GM19397 (cell line): ENCODE measurements around the gene FANCD2.
"Not testable (repeated sequence)": the region's sequence is repeated elsewhere in the genome, so short reads cannot be mapped to it uniquely, and the experiment has no call there.

Experiments
- ATAC-seq: cut with Tn5 transposase; IDR thresholded peaks from one replicate; pipeline ENCODE4 v1.9.1; 2021; ENCODE audit warnings: mild to moderate bottlenecking, moderate library complexity; ENCODE audit not compliant: unreplicated experiment

FANCD2 gene

DNA sequence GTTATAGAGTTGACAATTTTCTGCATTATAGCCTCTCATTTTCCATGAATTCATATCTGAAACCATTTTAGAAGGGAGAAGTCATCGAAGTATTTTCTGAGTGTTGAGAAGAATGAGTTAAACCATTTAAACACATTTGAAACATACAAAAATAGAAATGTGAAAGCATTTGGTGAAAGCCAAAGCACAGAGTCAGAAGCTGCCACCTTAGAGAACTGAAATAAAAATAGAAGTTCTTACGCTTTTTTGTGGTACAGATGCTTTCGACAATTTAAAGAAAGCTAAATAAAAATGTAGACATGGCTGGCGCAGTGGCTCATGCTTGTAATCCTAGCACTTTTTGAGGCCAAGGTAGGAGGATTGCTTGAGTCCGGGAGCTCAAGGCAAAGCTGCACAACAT lies 72.8 kb downstream of the FANCD2 start:
- no peak for ATAC-seq

DNA sequence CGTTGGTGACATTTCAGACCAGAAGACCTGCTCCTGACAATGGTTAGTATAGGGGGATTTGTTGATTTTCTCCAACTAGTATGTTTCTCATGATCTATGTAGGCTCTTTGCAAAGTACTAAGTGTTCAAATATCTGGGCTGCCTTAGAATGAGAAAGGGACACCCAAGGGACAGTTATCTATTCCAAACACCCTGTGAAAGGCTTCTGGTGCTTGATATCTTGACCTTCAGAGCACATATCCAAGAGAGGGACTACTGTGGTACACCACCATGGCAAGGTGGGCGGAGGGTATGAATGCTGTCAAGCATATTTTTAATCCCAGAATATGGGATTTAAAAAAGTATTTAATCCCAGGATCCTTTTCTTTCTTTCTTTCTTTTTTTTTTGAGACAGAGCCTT lies 80.7 kb downstream of the FANCD2 start:
- ATAC-seq: no peak

DNA sequence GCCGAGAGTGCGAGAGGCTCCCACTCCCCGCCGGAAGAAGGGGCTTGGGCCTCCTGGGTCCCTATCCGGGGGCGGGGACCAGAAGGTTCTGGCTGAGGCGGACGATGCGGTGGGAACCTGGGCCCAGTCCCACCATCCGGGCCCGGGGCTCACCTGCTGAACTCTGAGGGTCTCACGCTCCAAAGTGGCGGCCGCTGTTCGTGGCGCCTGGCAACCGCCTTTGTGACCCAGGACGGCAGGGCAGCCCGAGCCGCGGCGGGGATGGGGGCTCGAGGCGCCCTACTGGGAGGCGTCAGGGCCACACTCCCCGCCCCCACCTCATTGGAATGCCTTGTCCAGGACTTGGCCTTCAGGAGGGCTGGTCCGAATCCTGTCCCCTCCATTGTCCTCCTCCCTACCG lies 81.9 kb downstream of the FANCD2 start, which contains the start of gene FANCD2OS:
Gene FANCD2OS, minus strand, starts transcription at position 165 of the 400 bp plus-strand sequence. CDS start 3,481 bp downstream, outside the sequence.
- ATAC-seq: no peak

DNA sequence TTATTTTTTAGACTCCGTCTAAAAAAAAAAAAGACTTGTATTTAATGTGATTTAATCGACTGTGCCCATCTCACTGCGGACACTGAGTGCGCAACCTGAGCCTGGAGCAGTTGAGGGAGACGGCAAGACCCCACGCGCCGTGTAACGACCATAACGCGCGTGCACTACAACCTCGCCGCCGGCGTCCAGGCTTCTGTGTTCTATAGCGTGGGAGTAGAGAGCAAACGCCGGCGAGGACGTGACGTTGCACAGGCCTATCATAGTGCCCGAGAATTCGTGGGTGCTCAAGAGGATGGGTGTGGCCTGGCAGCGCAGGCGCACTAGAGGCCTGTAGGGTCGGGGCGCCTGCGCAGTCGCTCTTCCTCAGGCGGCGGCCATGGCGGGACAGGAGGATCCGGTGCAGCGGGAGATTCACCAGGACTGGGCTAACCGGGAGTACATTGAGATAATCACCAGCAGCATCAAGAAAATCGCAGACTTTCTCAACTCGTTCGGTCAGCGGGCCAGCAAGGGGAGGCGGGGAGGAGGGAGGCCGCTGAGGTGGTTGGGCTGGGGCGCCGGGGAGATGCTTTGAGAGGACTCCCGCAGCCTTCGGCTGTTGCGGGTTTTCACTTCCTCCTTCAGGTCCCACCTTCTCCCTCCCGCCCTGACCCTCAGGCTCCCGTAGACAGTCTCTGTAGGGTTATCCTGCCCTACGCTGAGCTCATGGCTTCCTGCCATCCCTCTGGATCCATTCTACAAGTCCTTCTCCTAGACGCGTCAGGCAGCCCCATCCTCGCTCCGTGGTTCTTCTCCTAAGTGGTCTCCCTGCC lies 89.3 kb downstream of the FANCD2 start, which contains the start of gene BRK1:
Gene BRK1, plus strand, starts transcription at position 350 of the 812 bp plus-strand sequence. Its CDS starts 27 bp downstream, at position 377.
- peak; percentile 92 for ATAC-seq

DNA sequence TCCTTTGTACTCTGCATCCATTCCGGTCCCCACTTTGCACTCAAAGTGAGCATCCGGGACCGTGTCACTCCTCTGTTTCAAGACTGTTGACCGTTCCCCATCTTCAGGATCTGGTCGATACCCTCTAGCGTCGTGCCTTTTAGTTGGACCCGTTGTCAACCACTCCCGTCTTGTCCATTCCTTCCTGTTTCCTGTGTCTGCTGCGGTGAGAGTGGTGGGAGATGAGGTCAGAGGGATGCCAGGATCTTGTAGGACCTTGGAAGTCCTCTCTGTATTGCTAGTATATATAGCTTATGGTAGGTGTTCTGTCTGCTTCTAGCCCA lies 89.9 kb downstream of the FANCD2 start:
- peak; percentile 16 for ATAC-seq

DNA sequence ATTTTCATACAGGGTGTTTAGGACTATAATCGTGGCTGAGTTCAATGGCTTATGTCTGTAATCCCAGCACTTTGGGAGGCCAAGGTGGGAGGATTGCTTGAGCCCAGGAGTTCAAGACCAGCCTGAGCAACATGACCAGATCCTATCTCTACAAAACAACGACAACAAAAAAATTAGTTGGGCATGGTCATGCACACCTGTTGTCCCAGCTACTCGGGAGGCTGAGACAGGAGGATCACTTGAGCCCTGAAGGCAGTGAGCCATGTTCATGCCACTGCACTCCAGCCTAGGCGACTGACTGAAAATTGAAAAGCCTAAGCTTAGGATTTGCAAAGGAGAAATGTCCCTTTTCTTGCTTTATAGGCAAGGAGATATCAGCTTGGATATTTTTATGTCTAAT lies 90.7 kb downstream of the FANCD2 start:
- no peak for ATAC-seq

DNA sequence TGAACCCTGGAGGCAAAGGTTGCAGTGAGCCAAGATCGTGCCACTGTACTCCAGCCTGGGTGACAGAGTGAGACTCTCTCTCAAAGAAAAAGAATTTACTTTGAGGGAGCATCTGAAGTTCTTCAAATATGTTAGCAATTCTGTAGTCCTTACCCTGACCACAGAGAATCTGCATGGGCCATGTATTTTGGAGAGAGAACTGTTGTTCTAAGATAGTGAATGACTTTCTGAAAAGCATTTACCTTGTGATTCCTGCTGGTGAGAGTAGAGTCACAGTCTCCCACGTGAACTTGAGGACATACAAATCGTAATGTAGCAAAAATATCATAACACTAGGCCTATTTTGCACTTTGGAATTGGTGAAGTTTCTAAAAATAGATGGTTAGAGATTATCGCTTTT lies 93.1 kb downstream of the FANCD2 start:
- no peak for ATAC-seq

DNA sequence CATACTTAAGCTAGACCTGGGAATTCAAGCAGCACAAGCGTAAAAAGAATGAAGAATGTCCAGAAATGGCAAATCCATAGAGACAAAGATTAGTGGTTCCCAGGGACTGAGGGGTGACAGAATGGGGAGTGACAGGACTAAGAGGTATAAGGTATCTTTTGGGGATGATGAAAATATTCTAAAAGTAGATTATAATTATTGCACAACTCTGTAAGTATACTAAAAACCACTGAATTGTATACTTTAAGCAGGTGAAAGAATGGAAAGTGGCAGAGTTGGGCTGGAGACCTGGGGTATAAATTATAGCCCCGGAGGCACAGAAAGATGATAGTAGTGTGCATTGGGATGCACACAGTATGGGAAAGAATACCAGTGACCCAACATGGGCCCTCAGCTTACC lies 94.8 kb downstream of the FANCD2 start:
- no peak for ATAC-seq

DNA sequence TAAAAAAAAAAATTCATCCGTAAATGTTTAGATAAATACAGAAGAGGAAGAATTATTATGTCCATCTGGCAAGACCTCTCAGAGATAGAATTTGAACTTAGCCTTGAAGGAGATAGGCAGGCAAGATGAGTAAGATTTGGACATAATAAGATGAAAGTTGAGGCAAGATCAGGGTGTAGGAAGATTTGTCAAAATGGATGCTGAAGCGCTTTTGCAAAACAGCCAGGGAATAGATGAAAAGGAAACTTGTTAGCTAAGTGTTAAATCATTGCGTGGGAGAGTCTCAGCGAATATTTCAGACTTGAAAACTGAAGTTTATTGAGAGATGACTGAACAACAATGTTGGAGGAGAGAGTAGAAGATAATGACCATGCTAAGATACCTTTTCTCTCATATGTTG lies 96.5 kb downstream of the FANCD2 start:
- ATAC-seq: no peak

DNA sequence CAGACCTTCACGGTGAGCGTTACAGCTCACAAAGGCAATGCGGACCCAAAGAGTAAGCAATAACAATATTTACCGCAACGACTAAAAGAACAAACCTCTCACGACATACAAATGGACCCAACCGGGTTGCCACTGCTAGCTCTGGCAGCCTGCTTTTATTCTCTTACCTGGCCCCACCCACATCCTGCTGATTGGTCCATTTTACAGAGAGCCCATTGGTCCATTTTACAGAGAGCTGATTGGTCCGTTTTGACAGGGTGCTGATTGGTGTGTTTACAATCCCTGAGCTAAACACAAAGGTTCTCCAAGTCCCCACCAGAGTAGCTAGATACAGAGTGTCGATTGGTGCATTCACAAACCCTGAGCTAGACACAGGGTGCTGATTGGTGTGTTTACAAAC lies 109.6 kb downstream of the FANCD2 start:
- ATAC-seq: not testable (repeated sequence)

DNA sequence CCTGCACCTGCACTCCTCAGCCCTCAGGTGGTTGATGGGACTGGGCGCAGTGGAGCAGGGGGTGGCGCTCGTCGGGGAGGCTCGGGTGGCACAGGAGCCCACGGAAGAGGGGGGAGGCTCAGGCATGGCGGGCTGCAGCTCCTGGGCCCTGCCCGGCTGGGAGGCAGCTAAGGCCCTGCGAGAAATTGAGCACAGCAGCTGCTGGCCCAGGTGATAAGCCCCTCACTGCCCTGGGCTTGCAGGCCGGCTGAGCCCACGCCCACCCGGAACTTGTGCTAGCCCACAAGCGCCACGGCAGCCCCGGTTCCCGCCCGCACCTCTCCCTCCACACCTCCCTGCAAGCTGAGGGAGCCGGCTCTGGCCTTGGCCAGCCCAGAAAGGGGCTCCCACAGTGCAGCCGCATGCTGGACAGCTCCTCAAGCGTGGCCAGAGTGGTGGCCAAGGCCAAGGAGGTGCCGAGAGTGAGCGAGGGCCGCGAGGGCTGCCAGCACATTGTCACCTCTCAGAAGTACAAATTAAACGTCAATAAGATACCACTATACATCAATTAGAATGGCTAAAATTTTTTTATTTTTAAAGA lies 110.3 kb downstream of the FANCD2 start:
- ATAC-seq: no peak

DNA sequence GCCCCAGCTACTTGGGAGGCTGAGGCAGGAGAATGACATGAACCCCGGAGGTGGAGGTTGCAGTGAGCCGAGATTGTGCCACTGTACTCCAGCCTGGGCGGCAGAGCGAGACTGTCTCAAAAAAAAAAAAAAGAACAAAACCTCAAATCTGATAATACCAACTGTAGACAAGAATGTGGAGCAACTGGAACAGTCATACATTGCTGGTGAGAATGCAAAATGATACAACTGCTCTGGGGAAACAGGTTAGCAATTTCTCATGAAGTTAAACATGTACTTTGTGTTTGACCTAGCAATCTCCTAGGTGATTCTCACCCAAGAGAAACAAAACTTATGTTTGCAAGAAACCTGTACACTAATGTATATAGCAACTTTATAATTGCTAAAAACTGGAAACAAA lies 110.9 kb downstream of the FANCD2 start:
- ATAC-seq: no peak

DNA sequence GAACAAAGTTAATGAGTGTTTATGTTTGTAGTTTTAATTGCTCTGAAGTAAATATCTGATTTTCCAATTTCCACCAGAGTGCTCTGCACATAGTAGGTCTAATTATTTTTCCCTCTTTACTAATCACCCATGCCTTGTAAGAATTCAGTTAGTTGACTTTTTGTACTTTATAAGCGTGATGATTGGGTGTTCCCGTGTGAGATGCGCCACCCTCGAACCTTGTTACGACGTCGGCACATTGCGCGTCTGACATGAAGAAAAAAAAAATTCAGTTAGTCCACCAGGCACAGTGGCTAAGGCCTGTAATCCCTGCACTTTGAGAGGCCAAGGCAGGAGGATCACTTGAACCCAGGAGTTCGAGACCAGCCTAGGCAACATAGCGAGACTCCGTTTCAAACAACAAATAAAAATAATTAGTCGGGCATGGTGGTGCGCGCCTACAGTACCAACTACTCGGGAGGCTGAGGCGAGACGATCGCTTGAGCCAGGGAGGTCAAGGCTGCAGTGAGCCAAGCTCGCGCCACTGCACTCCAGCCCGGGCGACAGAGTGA lies 114.8 kb downstream of the FANCD2 start:
- no peak for ATAC-seq

DNA sequence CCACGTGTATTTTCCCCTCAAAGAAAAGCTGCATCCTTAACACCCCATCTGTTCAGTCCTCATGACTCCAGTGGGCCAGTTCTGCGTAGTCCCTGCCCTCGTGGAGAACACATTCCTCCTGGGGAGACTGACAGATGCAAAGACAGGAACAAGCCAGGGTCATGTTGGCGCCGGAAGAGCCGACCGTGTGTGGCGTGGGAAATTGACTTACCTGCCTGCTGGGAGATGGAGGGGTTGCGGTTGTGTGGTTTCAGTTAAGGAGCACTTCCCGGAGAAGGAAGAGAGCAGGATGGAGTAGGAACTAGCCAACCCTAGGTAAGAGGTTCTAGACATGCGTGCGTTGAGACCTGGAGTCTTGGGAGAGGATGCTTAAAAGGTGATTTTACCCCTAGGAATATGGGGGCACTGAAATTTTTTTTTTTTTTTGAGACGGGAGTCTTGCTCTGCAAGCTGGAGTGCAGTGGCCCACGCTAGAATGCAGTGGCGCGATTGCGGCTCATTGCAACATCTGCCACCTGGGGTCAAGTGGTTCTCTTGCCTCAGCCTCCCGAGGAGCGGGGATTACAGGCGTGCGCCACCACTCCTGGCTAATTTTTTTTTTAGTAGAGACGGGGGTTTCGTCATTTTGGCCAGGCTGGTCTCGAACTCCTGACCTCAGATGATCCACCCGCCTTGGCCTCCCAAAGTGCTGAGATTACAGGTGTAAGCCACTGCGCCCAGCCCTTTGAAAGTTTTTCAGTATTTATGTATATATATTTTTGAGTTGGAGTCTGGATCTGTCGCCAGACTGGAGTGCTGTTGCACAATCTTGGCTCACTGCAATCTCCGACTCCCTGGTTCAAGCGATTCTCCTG lies 116.7 kb downstream of the FANCD2 start:
- no peak for ATAC-seq

DNA sequence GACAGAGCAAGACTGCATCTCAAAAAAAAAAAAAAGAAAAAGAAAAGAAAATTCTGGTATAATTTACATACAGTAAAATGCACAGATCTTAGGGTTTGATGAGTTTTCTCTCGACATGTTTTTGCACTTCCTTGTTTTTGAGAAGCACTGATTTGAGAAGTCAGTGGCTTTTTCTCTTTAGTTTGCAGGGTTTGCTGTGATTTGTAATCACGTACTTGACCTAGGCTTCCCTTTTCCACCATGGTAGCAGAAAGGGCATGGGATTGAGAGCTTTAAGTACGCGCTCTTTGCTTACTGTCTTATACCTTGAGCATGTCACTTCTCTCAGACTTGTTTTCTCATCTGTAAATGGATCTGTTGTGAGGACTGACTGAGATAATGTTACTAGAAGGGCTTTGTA lies 119.4 kb downstream of the FANCD2 start:
- no peak for ATAC-seq

DNA sequence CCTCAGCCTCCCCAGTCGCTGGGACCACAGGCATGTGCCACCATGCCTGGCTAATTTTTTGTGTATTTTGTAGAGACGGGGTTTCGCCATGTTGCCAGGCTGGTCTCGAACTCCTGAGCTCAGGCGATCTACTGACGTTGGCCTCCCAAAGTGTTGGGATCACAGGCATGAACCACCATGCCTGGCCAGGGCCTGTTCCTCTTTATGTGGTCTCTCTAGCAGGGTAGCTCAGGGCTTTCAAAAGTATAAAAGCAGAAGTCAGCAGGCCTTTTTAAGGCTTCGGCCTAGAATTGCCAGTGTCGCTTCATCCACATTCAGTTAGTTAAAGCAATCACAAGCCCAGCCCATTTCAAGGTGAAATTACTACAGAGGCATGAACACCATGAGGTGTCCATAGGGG lies 123.0 kb downstream of the FANCD2 start:
- ATAC-seq: no peak

DNA sequence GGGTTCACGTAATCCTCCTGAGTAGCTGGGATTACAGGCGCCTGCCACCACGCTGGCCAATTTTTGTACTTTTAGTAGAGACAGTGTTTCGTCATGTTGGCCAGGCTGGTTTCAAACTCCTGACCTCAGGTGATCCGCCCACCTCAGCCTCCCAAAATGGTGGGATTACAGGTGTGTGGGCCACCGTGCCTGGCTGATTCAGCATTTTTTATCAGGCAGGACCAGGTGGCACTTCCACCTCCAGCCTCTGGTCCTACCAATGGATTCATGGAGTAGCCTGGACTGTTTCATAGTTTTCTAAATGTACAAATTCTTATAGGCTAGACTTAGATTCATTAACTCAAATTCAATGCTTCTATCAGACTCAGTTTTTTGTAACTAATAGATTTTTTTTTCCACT lies 124.8 kb downstream of the FANCD2 start:
- ATAC-seq: no peak
